Muscle layer of colon (tissue), 2 donors: Measurements from ENCODE around the gene BEST3.
"Not testable (repeated sequence)": the region's sequence is repeated elsewhere in the genome, so short reads cannot be mapped to it uniquely, and the experiment has no call there.

Source experiments
- H3K27ac ChIP-seq: one replicate; pipeline ENCODE4 v1.7.0; 2013; ENCODE audit warnings: low read depth, mild to moderate bottlenecking, low read length, moderate library complexity
- H3K27me3 ChIP-seq, 2 donors: one replicate each; pipeline ENCODE4 v1.7.0; 2013; ENCODE audit warnings: low read length in 2 of 2, mild to moderate bottlenecking in 2 of 2; ENCODE audit not compliant: insufficient read depth in 2 of 2, control insufficient read depth in 1 of 2
- H3K36me3 ChIP-seq: one replicate; pipeline ENCODE4 v1.7.0; 2013; ENCODE audit warnings: mild to moderate bottlenecking, low read length; ENCODE audit not compliant: insufficient read depth
- H3K4me1 ChIP-seq: one replicate; pipeline ENCODE4 v1.7.0; 2013; ENCODE audit warnings: mild to moderate bottlenecking, low read length; ENCODE audit not compliant: insufficient read depth
- H3K4me3 ChIP-seq, 2 donors: one replicate each; pipeline ENCODE4 v1.7.0; 2013; ENCODE audit warnings: low read length in 2 of 2, low read depth in 1 of 2, mild to moderate bottlenecking in 1 of 2, moderate library complexity in 1 of 2
- H3K9ac ChIP-seq: one replicate; pipeline ENCODE4 v1.7.0; 2013; ENCODE audit warnings: low read length
- H3K9me3 ChIP-seq: one replicate; pipeline ENCODE4 v1.7.0; 2013; ENCODE audit warnings: mild to moderate bottlenecking, low read length
- donor health status: abdominal sarcoma.
- donor health status: Adenocarcinoma of cecum.

The BEST3 gene

DNA sequence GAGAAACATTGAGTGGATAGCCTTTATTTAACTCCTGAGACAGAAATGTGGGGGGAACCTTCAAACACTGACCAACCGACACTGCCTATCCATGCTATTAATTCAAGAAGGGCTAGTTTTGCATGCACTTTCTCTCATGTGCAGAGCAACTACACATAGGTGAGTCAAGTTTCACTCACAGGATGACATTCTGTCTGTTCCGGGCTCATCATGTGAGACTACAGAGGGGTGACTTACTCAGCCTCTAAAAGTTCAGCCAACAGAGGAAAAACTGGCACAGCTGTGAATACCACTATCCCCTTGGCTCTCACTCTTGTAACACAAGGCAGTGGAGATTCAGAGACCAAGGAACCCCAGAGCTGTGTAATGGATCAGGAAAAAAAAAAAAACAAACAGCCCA, 13.3 kb downstream of the BEST3 start:
- no peak overlapping the region for H3K27ac ChIP-seq
- no peak overlapping the region for H3K4me3 ChIP-seq
- H3K4me1 ChIP-seq = no peaks in the 10 kb centered on the region

DNA sequence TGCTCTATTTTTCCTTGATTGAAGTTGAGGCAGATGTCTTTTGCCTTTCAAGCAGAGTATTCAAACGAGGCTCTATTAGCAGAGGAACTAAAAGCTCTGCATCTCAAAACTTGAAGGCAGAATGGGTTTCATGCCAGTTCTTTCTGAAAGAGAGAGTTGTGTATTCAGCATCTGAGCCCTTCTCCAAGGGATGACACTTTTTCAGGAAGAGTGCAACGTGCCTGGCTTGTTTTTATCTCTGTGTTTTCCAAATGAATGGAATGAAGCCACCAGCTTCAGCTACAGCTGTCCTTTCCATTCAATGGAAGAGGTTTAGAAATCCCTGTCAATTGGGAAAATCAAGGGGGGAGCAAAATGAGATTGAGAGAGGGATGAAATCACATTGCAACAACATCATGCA, 14.6 kb downstream of the BEST3 start:
- Histone ChIP-seq H3K4me3 (no peak overlapping the region), H3K9me3 (no peaks in the 10 kb centered on the region), H3K36me3 (no peaks in the 10 kb centered on the region), H3K27ac (no peak overlapping the region), H3K27me3 (no peaks in the 10 kb centered on the region), H3K4me1 (no peaks in the 10 kb centered on the region), H3K9ac (no peak overlapping the region)

More for the DNA sequence above, 13.3 kb downstream of the BEST3 start:
- no peak overlapping the region for H3K9ac ChIP-seq
- no peaks in the 10 kb centered on the region for H3K36me3 ChIP-seq
- no peaks in the 10 kb centered on the region for H3K27me3 ChIP-seq
- no peaks in the 10 kb centered on the region for H3K9me3 ChIP-seq

DNA sequence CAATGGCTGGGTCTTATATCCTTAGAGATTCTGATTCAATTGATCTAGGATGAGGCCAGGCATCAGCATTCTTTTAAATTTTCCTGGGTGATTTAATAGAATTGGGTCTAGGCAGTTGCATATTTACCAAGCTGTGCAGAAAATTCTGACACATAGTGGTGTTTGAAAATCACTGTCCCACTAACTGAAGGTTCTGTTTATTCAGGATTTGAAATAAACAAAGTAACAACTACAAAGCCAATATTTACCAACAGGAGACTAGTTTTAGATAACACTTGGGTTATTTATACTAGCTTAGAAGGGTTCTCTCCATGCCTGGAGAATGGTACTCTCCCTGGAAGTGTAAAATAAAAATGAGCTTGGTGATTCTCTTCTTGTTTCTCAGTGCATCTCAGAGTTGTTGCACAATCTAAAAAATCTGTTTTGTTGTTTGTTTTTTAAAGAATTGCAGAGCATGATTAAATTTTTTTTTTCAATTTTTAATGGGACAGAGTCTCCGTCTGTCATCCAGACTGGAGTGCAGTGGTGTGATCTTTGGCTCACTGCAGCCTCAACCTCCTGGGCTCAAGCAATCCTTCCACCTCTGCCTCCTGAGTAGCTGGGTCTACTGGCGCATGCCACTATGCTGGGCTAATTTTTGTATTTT, 16.9 kb downstream of the BEST3 start:
- H3K4me1 ChIP-seq = no peaks in the 10 kb centered on the region
- H3K9ac ChIP-seq = no peak overlapping the region
- H3K27me3 ChIP-seq = no peaks in the 10 kb centered on the region
- H3K9me3 ChIP-seq = no peaks in the 10 kb centered on the region
- H3K36me3 ChIP-seq = no peaks in the 10 kb centered on the region
- H3K4me3 ChIP-seq = no peak overlapping the region
- no peak overlapping the region for H3K27ac ChIP-seq

DNA sequence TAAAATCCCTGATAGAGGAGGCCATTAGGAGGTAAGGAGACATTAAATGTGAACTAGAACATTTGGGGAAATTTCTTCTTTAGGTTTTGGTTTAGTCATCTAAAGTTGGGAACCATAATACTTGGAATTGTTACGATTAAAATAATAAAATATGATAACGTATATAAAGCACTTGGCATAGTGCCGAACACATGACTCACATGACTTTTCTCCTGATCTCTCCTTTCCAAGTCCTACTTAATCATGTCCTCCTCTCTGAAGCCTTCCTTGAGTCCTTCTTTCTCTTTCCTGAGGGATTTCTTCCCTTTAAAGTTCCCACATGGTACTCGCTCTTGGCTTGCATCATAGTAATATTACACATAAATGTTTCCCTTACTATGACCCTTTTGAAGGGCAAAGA, 20.0 kb downstream of the BEST3 start:
- no peak overlapping the region for H3K27ac ChIP-seq

DNA sequence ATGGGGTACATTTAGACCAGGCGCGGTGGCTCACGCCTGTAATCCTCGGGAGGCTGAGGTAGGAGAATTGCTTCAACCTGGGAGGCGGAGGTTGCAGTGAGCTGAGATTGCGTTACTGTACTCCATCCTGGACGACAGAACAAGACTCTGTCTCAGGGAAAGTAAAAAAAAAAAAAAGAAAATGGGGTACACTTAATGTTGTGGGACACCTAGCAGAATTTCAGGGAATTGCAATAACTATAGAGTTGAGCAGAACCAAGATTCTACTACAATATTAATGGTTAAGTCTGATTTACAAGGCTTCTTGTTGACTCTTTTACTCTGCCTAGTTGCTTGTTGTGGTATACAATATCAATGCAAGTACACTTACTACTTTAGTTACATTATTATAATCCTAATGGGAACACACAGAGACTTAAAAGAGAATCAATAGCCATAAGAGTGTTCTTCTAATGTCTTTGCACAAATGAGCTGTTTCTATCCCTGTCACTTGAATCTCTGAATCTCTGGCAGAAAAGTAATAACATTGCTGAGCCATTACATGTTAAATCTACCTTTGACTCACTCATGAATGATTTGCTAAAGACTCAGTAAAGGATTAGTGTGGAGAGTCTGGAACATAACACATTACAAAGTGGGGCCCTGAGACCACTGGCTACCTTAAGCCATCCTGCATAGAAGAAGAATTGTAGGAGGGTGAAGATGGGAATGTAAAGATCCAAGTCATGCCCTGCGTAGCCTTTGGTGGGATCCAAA, 22.7 kb downstream of the BEST3 start:
- Histone ChIP-seq H3K36me3 (no peaks in the 10 kb centered on the region), H3K4me1 (no peaks in the 10 kb centered on the region), H3K27me3 (no peaks in the 10 kb centered on the region), H3K4me3 (no peak overlapping the region), H3K9me3 (no peaks in the 10 kb centered on the region), H3K9ac (no peak overlapping the region), H3K27ac (no peak overlapping the region)

More for the DNA sequence above, 20.0 kb downstream of the BEST3 start:
- no peaks in the 10 kb centered on the region for H3K36me3 ChIP-seq
- H3K4me3 ChIP-seq = no peak overlapping the region
- no peak overlapping the region for H3K9ac ChIP-seq
- no peaks in the 10 kb centered on the region for H3K4me1 ChIP-seq
- H3K9me3 ChIP-seq = no peaks in the 10 kb centered on the region
- H3K27me3 ChIP-seq = no peaks in the 10 kb centered on the region

DNA sequence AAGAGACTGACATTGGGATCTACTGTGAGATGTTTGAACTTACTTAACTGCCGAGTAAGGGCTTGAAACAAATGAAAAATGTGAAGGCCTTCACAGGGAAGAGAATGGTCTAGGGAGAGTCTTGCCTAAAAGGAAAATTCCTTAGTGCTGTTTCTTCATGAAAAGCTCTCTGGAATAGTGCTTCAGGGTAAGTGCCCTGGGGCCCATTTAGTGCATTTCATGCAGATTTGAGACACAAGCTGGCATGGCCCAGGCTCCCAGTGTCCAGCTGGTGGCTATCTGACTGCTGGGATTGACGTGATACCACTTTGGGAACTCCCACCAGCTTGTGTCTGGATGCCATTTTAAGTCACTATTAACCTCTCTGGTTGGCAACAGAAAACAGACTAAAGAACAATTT, 26.9 kb downstream of the BEST3 start:
- H3K4me3 ChIP-seq = no peak overlapping the region
- H3K36me3 ChIP-seq = no peaks in the 10 kb centered on the region
- H3K4me1 ChIP-seq = no peaks in the 10 kb centered on the region
- H3K27ac ChIP-seq = no peak overlapping the region
- no peaks in the 10 kb centered on the region for H3K27me3 ChIP-seq
- no peak overlapping the region for H3K9ac ChIP-seq
- no peaks in the 10 kb centered on the region for H3K9me3 ChIP-seq

DNA sequence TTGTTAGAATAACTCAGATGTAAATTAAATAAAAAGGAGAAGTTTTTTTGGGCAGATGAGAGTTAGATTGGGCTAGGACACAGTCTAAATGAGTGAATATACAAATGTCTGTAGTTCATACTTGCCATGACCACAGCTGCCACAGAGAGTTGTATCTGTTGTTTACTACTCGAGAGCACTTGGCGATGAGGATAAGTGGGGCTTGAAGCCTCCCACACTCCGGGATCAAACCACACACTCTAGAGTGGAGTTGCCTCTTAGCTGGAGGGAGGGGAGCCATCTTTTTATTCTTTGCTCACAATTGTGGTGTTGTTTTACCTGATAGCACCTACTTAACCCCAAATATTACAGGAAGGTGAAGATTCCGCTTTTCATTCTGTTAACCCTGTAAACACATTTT, 27.5 kb downstream of the BEST3 start:
- Histone ChIP-seq H3K27ac (no peak overlapping the region), H3K36me3 (no peaks in the 10 kb centered on the region), H3K4me1 (no peaks in the 10 kb centered on the region)

DNA sequence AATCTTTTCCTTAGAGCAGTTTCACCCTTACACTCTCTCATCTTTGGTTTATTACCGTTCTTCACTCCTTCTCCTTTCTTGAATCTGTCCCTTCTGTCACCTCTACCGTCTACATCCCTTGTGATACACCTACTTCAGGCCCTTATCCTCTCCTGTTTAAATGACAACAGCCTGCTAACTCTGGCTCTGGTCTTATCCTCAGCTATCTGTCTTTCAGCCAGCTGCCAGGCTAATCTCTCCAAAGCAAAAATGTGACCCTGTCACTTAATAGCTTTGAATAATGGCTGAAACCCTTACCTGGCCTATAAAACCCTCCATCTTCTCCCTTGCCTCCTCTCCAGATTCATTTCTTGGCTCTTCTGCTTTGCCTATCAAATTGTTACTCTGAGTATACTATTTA, 32.3 kb downstream of the BEST3 start:
- no peaks in the 10 kb centered on the region for H3K27me3 ChIP-seq
- H3K4me1 ChIP-seq = no peaks in the 10 kb centered on the region
- no peak overlapping the region for H3K27ac ChIP-seq
- H3K4me3 ChIP-seq = no peak overlapping the region
- no peaks in the 10 kb centered on the region for H3K36me3 ChIP-seq
- no peaks in the 10 kb centered on the region for H3K9me3 ChIP-seq
- H3K9ac ChIP-seq = no peak overlapping the region

More for the DNA sequence above, 27.5 kb downstream of the BEST3 start:
- Histone ChIP-seq H3K9ac (no peak overlapping the region), H3K4me3 (no peak overlapping the region), H3K9me3 (no peaks in the 10 kb centered on the region), H3K27me3 (no peaks in the 10 kb centered on the region)

DNA sequence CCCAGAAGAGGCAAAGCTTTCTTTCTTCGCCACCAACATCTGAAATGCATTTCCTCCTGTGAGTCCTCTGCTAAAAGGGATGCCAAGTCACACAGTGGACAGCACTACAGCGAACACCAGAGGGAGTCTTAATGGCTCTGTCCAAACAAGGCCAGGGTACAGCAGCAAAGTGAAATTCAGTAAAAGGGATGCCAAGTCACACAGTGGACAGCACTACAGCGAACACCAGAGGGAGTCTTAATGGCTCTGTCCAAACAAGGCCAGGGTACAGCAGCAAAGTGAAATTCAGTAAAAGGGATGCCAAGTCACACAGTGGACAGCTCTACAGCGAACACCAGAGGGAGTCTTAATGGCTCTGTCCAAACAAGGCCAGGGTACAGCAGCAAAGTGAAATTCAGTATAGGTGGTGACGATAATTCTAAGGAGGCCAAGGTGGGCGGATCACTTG, 34.1 kb downstream of the BEST3 start:
- H3K9me3 ChIP-seq, H3K4me3 ChIP-seq, H3K36me3 ChIP-seq, H3K27ac ChIP-seq, H3K4me1 ChIP-seq, H3K27me3 ChIP-seq, H3K9ac ChIP-seq: not testable (repeated sequence)

DNA sequence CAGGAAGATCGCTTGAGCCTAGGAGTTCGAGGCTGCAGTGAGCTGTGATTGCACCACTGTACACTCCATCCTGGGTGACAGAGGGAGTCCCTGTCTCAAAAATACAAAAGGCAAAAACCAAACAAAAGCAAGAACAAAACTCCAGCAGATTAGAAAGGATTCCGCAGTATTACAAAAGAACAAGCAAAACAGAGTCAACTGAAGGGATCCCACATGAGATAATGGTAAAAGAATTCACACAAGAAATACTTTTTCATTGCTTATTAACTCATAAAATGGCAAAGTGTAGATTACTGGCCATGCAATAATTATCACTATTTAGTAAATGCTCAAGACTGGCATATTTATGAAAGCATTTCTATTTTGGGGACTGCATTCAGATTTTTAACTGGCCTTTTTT, 35.4 kb downstream of the BEST3 start:
- Histone ChIP-seq H3K36me3 (no peaks in the 10 kb centered on the region), H3K4me1 (no peaks in the 10 kb centered on the region), H3K4me3 (no peak overlapping the region), H3K9me3 (no peaks in the 10 kb centered on the region), H3K27me3 (no peaks in the 10 kb centered on the region), H3K9ac (no peak overlapping the region), H3K27ac (no peak overlapping the region)

DNA sequence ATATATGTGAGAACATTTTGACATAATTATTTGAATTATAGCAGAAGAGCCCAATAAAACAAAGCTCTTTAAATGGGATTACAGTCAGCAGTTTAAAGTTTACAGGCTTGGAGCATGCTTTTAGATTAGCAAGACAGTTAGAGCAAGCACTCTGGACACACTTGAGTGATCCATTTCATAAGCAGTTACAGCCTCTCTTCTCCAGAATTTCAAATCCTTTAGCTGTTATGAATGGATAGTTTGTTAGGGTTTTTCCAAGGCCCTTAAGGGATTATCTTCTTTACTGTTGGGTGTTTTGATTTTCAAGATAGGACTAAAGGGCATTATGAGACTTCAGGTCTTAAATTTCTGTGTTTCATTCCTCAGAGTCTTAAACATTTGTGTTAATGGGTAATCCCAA, 36.3 kb downstream of the BEST3 start:
- H3K4me1 ChIP-seq = no peaks in the 10 kb centered on the region
- no peak overlapping the region for H3K9ac ChIP-seq
- no peak overlapping the region for H3K27ac ChIP-seq
- H3K27me3 ChIP-seq = no peaks in the 10 kb centered on the region
- H3K36me3 ChIP-seq = no peaks in the 10 kb centered on the region
- H3K4me3 ChIP-seq = no peak overlapping the region
- H3K9me3 ChIP-seq = no peaks in the 10 kb centered on the region

DNA sequence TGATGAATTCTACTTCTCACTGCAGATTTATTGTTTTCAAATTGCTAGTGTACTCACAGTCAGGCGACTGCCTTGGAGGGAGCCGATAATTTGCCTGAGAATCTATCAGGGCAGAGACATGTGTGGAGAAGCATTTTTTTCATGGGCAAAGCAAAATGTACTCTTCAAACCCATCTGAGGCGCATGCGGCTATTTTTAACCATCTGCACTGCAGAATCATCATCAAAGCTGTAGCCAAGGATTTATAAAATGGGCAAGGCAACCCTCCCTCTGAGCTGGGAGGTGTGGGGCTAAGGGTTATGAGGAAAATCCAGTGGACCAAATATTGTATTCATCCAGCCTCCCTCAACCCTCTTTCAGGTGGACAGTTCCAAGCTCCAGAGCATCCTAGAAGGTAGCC, 37.7 kb downstream of the BEST3 start:
- Histone ChIP-seq H3K4me3 (no peak overlapping the region), H3K9ac (no peak overlapping the region), H3K9me3 (no peaks in the 10 kb centered on the region), H3K27ac (no peak overlapping the region), H3K27me3 (no peaks in the 10 kb centered on the region), H3K4me1 (no peaks in the 10 kb centered on the region), H3K36me3 (no peaks in the 10 kb centered on the region)
